COLO668 (cell line): ENCODE measurements around the gene SRGAP1.

Source experiments
- DNase-seq: peaks from one replicate; lab custom pipeline; 2025; ENCODE audit not compliant: unreplicated experiment; lab: John Stamatoyannopoulos, UW

Gene SRGAP1

GRCh38 chr12:63900922-63901793 is 56.7 kb downstream of the SRGAP1 start:
- DNase-seq = no peak

- no peak for DNase-seq
Observed at GRCh38 chr12:63904653-63905052, 60.2 kb downstream of the SRGAP1 start.

GRCh38 chr12:63905544-63905943 is 61.0 kb downstream of the SRGAP1 start:
- DNase-seq = no peak

- no peak for DNase-seq
Observed at GRCh38 chr12:63906876-63907275, 62.4 kb downstream of the SRGAP1 start.

- DNase-seq = no peak
Observed at GRCh38 chr12:63907561-63907960, 63.1 kb downstream of the SRGAP1 start.

GRCh38 chr12:63909746-63910145 is 65.2 kb downstream of the SRGAP1 start:
- no peak for DNase-seq

- no peak for DNase-seq
Observed at GRCh38 chr12:63911341-63911740, 66.8 kb downstream of the SRGAP1 start.

GRCh38 chr12:63912651-63913050 is 68.2 kb downstream of the SRGAP1 start:
- no peak for DNase-seq

GRCh38 chr12:63913929-63914328 is 69.4 kb downstream of the SRGAP1 start:
- DNase-seq = no peak

GRCh38 chr12:63915105-63915800 is 70.8 kb downstream of the SRGAP1 start:
- no peak for DNase-seq

- no peak for DNase-seq
Observed at GRCh38 chr12:63916561-63917476, 72.3 kb downstream of the SRGAP1 start.

- no peak for DNase-seq
Observed at GRCh38 chr12:63917477-63917862, 73.0 kb downstream of the SRGAP1 start.

- peak; percentile 58 for DNase-seq
Observed at GRCh38 chr12:63917864-63918799, 73.6 kb downstream of the SRGAP1 start.

GRCh38 chr12:63918800-63919300 is 74.3 kb downstream of the SRGAP1 start:
- no peak for DNase-seq

- no peak for DNase-seq
Observed at GRCh38 chr12:63919756-63920155, 75.3 kb downstream of the SRGAP1 start.

GRCh38 chr12:63921157-63921556 is 76.7 kb downstream of the SRGAP1 start:
- no peak for DNase-seq

- DNase-seq = no peak
Observed at GRCh38 chr12:63922474-63922873, 78.0 kb downstream of the SRGAP1 start.

GRCh38 chr12:63924781-63925180 is 80.3 kb downstream of the SRGAP1 start:
- DNase-seq = no peak

GRCh38 chr12:63927511-63927910 is 83.0 kb downstream of the SRGAP1 start:
- no peak for DNase-seq

- no peak for DNase-seq
Observed at GRCh38 chr12:63928305-63928704, 83.8 kb downstream of the SRGAP1 start.
